Measurements from ENCODE around the gene ATP2A2.

The ATP2A2 gene

DNA sequence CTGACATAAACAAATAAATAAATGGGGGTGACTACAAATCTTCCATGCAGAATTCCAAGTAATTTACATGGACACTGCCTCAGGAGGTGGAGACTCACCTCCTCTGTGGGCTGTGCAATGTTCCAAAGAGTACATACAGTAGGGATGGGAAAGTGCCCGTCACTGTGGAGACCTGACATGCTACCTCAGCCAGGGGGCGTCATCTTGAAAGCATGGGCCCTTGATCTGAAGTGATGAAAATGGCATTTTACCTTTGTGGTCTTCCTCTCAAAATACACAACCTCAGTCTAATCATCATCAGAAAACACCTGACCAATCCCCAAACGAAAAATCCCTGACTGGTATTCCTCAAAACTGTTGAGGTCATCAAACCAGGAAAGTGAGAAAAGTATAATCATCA lies 74.0 kb downstream of the ATP2A2 start:
- peak; percentile 23; the same call in 1 of the 2 replicates for TF ChIP-seq CTCF (IDR thresholded peaks at IDR 0.05)

DNA sequence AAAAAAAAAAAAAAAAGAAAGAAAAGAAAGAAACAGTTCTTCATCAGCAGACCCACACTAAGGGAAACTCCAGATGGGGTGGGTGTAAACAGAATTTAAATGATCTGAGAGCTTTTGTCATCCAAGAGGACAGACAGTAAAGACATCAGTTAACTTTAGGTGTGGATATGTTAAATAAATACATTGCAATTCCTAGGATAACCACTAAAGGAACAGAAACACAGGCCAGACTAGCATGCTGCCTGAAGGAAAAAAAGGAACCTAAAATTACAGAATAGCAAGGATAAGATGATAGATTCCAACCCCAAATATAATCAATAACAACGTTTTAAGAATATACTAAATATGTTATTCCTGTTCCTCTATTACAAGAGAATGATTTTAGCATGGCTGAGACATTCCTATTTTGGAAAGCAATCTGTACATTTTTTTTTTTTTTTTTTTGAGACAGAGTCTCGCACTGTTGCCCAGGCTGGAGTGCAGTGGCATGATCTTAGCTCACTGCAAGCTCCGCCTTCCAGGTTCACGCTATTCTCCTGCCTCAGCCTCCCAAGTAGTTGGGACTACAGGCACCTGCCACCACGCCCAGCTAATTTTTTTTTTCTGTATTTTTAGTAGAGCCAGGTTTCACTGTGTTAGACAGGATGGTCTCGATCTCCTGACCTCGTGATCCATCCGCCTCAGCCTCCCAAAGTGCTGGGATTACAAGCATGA lies 77.5 kb downstream of the ATP2A2 start:
- TF ChIP-seq CTCF (IDR thresholded peaks at IDR 0.05): peak; percentile 21; the same call in 1 of the 2 replicates

- no peak for TF ChIP-seq CTCF (IDR thresholded peaks at IDR 0.05)
These were observed 80.2 kb downstream of the ATP2A2 start for GRCh38 chr12:110361216-110361615.

GRCh38 chr12:110365489-110366320 lies 84.7 kb downstream of the ATP2A2 start:
- TF ChIP-seq CTCF (IDR thresholded peaks at IDR 0.05): no peak

- TF ChIP-seq CTCF (IDR thresholded peaks at IDR 0.05): no peak
These were observed 85.5 kb downstream of the ATP2A2 start for GRCh38 chr12:110366321-110367142.

- no peak for TF ChIP-seq CTCF (IDR thresholded peaks at IDR 0.05)
These were observed 86.3 kb downstream of the ATP2A2 start for GRCh38 chr12:110367181-110367864.

DNA sequence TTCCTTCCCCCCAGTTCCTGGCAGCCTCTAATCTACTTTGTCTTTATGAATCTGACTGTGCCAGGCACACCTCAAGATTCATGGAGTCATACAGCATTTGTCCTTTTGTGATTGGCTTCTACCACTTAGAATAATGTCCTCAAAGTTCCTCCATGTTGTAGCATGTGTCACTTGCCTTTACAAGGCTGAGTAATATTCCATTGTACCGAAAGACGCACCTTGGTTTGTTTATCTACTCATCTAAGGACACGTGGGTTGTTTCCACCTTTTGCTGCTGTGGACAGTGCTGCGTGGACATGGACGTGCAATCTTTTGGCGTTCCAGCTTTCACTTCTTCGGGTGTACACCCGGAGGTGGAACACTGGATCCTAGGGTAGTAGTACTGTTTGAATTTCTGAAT lies 88.9 kb downstream of the ATP2A2 start:
- no peak for TF ChIP-seq CTCF (IDR thresholded peaks at IDR 0.05)

All from LNCAP (cell line).